Smooth muscle cell (in vitro differentiated cells): ENCODE data around the gene SLC29A1. TPM values are rescaled to one million over a fixed set of nuclear protein-coding genes. Genes with fewer than 3 reads are reported as not detected.
A peak's percentile ranks its signal among the peaks of the same experiment; 100 is the strongest.

Source experiments
- DNase-seq: peaks from one replicate; lab custom pipeline; 2025; ENCODE audit not compliant: unreplicated experiment; lab: John Stamatoyannopoulos, UW
- H2AFZ ChIP-seq: fragments of 200-600 bp; sonication (generic); 2 replicates; pipeline ENCODE4 v1.6.0; 2016; ENCODE audit warnings: antibody characterized with exemption, low read depth, mild to moderate bottlenecking
- H3F3A ChIP-seq: fragments of 200-600 bp; sonication (generic); 2 replicates; pipeline ENCODE4 v1.6.0; 2017; ENCODE audit warnings: antibody characterized with exemption, low read depth
- H3K27ac ChIP-seq: fragments of 200-600 bp; sonication (generic); 2 replicates; pipeline ENCODE4 v1.5.1; 2016; ENCODE audit warnings: low read depth, mild to moderate bottlenecking
- H3K27me3 ChIP-seq: fragments of 200-600 bp; sonication (generic); 2 replicates; pipeline ENCODE4 v1.6.1; 2016; ENCODE audit warnings: low read depth, mild to moderate bottlenecking
- H3K36me3 ChIP-seq: fragments of 200-600 bp; sonication (generic); 2 replicates; pipeline ENCODE4 v1.5.1; 2016; ENCODE audit warnings: low read depth
- H3K4me1 ChIP-seq: fragments of 200-600 bp; sonication (generic); 2 replicates; pipeline ENCODE4 v1.5.1; 2016; ENCODE audit warnings: low read depth
- H3K4me2 ChIP-seq: fragments of 200-600 bp; sonication (generic); 2 replicates; pipeline ENCODE4 v1.6.0; 2016; ENCODE audit warnings: mild to moderate bottlenecking
- H3K4me3 ChIP-seq: fragments of 200-600 bp; sonication (generic); 2 replicates; pipeline ENCODE4 v1.5.1; 2016; ENCODE audit warnings: mild to moderate bottlenecking
- H3K79me2 ChIP-seq: fragments of 200-600 bp; sonication (generic); 2 replicates; pipeline ENCODE4 v1.6.0; 2016; ENCODE audit warnings: low read depth, mild to moderate bottlenecking
- H3K9ac ChIP-seq: fragments of 200-600 bp; sonication (generic); 2 replicates; pipeline ENCODE4 v1.6.0; 2016; ENCODE audit warnings: low read depth
- H3K9me3 ChIP-seq: fragments of 200-600 bp; sonication (generic); replicated peaks from 2 replicates; pipeline ENCODE4 v1.5.1; 2016; ENCODE audit warnings: low read depth
- H4K20me1 ChIP-seq: fragments of 200-600 bp; sonication (generic); 2 replicates; pipeline ENCODE4 v1.6.0; 2016; ENCODE audit warnings: low read depth
- CTCF ChIP-seq: fragments of 200-600 bp; sonication (generic); IDR thresholded peaks from 2 replicates; pipeline ENCODE4 v1.5.1; 2017; ENCODE audit warnings: borderline replicate concordance, mild to moderate bottlenecking, antibody characterized with exemption; ENCODE audit not compliant: insufficient read depth, poor library complexity, severe bottlenecking
- WGBS: methylation state at CpG from one replicate; pipeline ENCODE4 v1.1.7; 2016; ENCODE audit warnings: low lambda C conversion rate; 5-methylcytosine and 5-hydroxymethylcytosine counted together
- polyA plus RNA-seq: library from polyadenylated mRNA; unstranded; fragments of >200 nt; fragmentation: Nextera tagmentation; extraction: Ambion mirVana; gene quantifications from 2 replicates; pipeline ENCODE4 v1.2.1, GENCODE V29; 2016
- total RNA-seq: library from RNA; depleted of rRNA; stranded (reverse); fragments of >200 nt; gene quantifications from 2 replicates; pipeline ENCODE4 v1.2.3, GENCODE V29; 2014

Gene SLC29A1
- total and polyA plus RNA-seq, 2 experiments from 2014 or later, result 7.4 to 8.0 TPM

GRCh38 chr6:44217332-44218143, 5.9 kb upstream of the SLC29A1 start:
- H3K27ac ChIP-seq, result no peak overlapping the region
- no peak overlapping the region for H3K9ac ChIP-seq
- H3F3A ChIP-seq, result peaks cover 9% of the 10 kb centered on the region
- no peaks in the 10 kb centered on the region for H3K79me2 ChIP-seq
- 29% methylated on average over 16 of the region's 16 CpGs for WGBS
- DNase-seq, result peak; percentile 17
- H3K4me1 ChIP-seq, result peaks cover 37% of the 10 kb centered on the region
- TF ChIP-seq CTCF, result no peak
- H4K20me1 ChIP-seq, result no peaks in the 10 kb centered on the region
- no peak overlapping the region for H3K4me2 ChIP-seq
- no peaks in the 10 kb centered on the region for H3K27me3 ChIP-seq
- no peaks in the 10 kb centered on the region for H3K9me3 ChIP-seq
- H3K4me3 ChIP-seq, result no peak overlapping the region
- no peak overlapping the region for H2AFZ ChIP-seq
- H3K36me3 ChIP-seq, result no peaks in the 10 kb centered on the region

DNA sequence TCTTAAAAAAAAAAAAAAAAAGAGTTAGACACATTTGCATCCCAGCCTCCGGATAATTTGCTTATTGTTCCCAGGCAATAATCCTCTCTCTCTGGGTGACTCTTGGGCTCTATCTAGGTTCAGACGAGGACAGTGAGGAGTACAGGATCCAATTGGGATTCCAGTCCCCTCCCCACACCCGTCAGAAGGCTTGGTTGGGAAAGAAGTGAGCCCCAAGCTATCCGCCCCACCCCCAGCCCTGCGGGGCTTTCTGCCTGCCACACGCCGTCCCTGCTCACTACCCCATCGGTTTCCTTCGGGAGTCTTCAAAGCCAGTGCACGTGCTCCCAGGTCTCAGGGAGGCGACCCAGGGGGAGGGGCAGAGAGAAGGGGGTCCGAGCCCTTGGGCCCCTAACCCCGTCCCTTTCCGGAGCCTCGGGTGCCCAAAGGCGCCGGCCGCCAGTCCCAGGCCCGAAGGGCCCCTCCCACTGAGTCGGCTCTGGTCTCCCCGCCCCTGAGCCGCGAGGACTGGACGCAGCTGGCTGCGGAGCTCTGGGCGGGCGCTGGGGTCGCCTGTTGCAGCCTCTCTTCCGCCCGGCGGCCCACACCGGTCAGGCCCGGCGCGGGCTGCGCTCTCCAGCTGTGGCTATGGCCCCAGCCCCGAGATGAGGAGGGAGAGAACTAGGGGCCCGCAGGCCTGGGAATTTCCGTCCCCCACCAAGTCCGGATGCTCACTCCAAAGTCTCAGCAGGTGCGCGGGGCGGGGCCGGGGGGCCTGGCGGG, 4.2 kb upstream of the SLC29A1 start:
- no peak overlapping the region for H3K9ac ChIP-seq

GRCh38 chr6:44219815-44220784, 3.3 kb upstream of the SLC29A1 start:
- peaks cover 48% of the 10 kb centered on the region for H3K4me1 ChIP-seq
- H3K4me3 ChIP-seq, result peak overlapping the region; percentile 57
- DNase-seq, result no peak
- 74% methylated on average over 23 of the region's 28 CpGs for WGBS
- H3K79me2 ChIP-seq, result no peaks in the 10 kb centered on the region
- no peaks in the 10 kb centered on the region for H3K27me3 ChIP-seq
- H2AFZ ChIP-seq, result no peak overlapping the region
- H3K9me3 ChIP-seq, result no peaks in the 10 kb centered on the region
- no peak for TF ChIP-seq CTCF
- peaks cover 9% of the 10 kb centered on the region for H3F3A ChIP-seq
- H3K36me3 ChIP-seq, result no peaks in the 10 kb centered on the region
- H3K9ac ChIP-seq, result no peak overlapping the region
- peak overlapping the region; percentile 96 for H3K4me2 ChIP-seq
- H4K20me1 ChIP-seq, result no peaks in the 10 kb centered on the region
- H3K27ac ChIP-seq, result no peak overlapping the region

More for the DNA sequence above, 4.2 kb upstream of the SLC29A1 start:
- WGBS, result 0% methylated on average over 35 of the region's 45 CpGs
- Histone ChIP-seq H2AFZ (peak overlapping the region; percentile 32), H3K27ac (no peak overlapping the region), H4K20me1 (no peaks in the 10 kb centered on the region), H3K4me1 (peaks cover 43% of the 10 kb centered on the region), H3K4me2 (peak overlapping the region; percentile 96), H3F3A (peaks cover 9% of the 10 kb centered on the region), H3K4me3 (peak overlapping the region; percentile 57), H3K36me3 (no peaks in the 10 kb centered on the region), H3K79me2 (no peaks in the 10 kb centered on the region), H3K9me3 (no peaks in the 10 kb centered on the region), H3K27me3 (no peaks in the 10 kb centered on the region)
- DNase-seq, result peak; percentile 63
- no peak for TF ChIP-seq CTCF
